ENCODE results near the gene TMEM196. TPM values are rescaled to one million over a fixed set of nuclear protein-coding genes. Genes with fewer than 3 reads are reported as not detected.

The TMEM196 gene
- total and polyA plus RNA-seq, 2 experiments from 2014 or later, result not detected

DNA sequence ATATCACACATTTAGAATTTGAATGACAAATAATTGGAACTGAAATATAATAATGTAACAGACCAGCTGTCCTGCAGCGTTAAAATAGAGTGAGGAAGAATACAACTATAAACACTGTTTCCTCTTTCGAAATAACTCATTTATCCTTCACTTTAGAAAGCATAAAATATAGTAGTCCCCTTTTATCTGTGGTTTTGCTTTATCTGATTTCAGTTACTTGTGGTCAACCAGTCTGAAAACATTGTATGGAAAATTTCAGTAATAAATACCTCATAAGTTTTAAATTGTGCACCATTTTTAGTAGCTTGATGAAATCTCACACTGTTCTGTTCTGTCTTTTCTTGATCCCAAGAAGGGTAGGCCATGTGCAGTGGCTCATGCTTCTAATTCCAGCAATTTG is 96.2 kb downstream of the TMEM196 start:
- H3K36me3 ChIP-seq, result no peaks in the 10 kb centered on the region
- no peaks in the 10 kb centered on the region for H3K4me1 ChIP-seq (ENCODE audit: low read depth)
- no peak overlapping the region for H3K4me3 ChIP-seq
- H3K27ac ChIP-seq, result no peak overlapping the region
- no peaks in the 10 kb centered on the region for H3K27me3 ChIP-seq
- H3K9me3 ChIP-seq (ENCODE audit: low read depth), result no peaks in the 10 kb centered on the region
- TF ChIP-seq, protein P1, sequence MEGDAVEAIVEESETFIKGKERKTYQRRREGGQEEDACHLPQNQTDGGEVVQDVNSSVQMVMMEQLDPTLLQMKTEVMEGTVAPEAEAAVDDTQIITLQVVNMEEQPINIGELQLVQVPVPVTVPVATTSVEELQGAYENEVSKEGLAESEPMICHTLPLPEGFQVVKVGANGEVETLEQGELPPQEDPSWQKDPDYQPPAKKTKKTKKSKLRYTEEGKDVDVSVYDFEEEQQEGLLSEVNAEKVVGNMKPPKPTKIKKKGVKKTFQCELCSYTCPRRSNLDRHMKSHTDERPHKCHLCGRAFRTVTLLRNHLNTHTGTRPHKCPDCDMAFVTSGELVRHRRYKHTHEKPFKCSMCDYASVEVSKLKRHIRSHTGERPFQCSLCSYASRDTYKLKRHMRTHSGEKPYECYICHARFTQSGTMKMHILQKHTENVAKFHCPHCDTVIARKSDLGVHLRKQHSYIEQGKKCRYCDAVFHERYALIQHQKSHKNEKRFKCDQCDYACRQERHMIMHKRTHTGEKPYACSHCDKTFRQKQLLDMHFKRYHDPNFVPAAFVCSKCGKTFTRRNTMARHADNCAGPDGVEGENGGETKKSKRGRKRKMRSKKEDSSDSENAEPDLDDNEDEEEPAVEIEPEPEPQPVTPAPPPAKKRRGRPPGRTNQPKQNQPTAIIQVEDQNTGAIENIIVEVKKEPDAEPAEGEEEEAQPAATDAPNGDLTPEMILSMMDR (IDR thresholded peaks at IDR 0.05; ENCODE audit: low read depth, low read length), result no peak
- peak in 1 of 2 donors; percentile 73 for DNase-seq (ENCODE audit: low read depth in 1 of 2, low spot score in 1 of 2)

DNA sequence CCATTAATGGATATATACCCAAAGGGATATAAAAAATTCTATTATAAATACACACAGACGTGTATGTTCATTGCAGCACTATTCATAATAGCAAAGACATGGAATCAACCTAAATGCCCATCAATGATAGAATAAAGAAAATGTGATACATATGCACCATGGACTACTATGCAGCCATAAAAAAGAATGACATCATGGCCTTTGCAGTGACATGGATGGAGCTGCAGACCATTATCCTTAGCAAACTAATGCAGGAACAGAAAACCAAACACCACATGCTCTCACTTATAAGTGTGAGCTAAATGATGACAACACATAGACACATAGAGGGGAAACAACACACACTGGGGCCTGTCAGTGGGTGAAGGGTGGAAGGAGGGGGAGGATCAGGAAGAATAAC is 97.6 kb downstream of the TMEM196 start:
- Histone ChIP-seq H3K36me3 (no peaks in the 10 kb centered on the region), H3K27ac (no peak overlapping the region), H3K4me1 (ENCODE audit: low read depth) (no peaks in the 10 kb centered on the region), H3K4me3 (no peak overlapping the region), H3K9me3 (ENCODE audit: low read depth) (no peaks in the 10 kb centered on the region), H3K27me3 (no peaks in the 10 kb centered on the region)
- TF ChIP-seq, protein P1 (IDR thresholded peaks at IDR 0.05; ENCODE audit: low read depth, low read length), result no peak
- no peak for DNase-seq (ENCODE audit: low read depth in 1 of 2, low spot score in 1 of 2)

DNA sequence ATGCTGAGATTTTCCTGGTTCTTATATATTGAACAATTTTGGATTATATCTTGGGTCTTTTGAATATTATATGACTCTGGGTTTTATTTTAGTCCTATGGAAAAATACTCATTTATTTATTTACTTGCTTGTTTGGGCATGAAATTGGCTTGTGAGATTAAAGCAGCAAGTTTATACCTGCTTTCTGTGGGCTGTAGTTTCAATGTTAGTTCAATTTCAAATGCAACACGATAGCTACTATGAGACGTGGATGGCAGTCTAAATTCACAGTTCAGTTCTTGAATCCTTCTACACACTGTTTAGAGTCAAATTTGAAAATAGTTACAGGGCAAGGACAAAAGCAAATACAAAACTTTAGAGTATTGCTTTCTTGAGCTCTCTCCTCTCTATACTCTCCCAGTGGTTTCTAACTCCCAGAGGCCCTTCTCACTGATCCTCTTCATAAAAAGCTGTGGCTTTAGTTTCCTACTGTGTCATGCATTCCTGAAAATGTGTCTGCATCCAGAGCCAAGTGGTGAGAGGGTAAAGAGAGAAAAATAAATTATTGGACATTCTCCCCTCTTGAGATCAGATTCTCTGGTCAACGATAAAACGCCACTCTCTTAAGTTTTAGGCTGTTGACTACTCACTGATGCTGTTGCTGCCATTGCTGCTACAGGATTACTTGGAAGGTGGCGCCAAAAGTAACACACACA is 99.0 kb downstream of the TMEM196 start:
- Histone ChIP-seq H3K4me3 (no peak overlapping the region), H3K27me3 (no peaks in the 10 kb centered on the region), H3K4me1 (ENCODE audit: low read depth) (no peaks in the 10 kb centered on the region), H3K9me3 (ENCODE audit: low read depth) (no peaks in the 10 kb centered on the region), H3K36me3 (no peaks in the 10 kb centered on the region), H3K27ac (no peak overlapping the region)
- TF ChIP-seq, protein P1 (IDR thresholded peaks at IDR 0.05; ENCODE audit: low read depth, low read length), result no peak
- DNase-seq (ENCODE audit: low read depth in 1 of 2, low spot score in 1 of 2), result peak in 1 of 2 donors; percentile 19

DNA sequence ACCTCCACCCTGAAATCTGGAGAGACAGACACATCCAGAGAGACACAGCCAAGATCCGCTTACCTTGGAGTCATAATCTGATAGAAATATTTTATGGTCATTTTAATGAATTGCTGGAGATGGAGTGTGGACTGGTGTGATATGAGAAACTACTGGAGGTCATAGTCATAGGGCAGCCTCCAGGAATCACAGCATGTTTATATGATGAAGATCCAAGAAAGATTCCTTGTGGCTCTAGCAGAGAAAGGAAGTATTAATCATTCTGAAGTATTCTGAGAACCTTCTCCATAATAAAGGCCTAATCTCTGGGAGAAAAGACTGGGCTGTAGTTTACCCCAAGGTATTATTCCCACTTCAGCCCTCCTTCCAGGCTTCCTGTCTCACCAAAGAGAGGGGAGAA is 102.6 kb downstream of the TMEM196 start:
- TF ChIP-seq, protein P1 (IDR thresholded peaks at IDR 0.05; ENCODE audit: low read depth, low read length), result no peak
- no peak for DNase-seq (ENCODE audit: low read depth in 1 of 2, low spot score in 1 of 2)
- no peaks in the 10 kb centered on the region for H3K36me3 ChIP-seq

More for the DNA sequence above, 102.6 kb downstream of the TMEM196 start:
- H3K4me3 ChIP-seq, result no peak overlapping the region
- no peaks in the 10 kb centered on the region for H3K9me3 ChIP-seq (ENCODE audit: low read depth)
- no peaks in the 10 kb centered on the region for H3K4me1 ChIP-seq (ENCODE audit: low read depth)
- no peak overlapping the region for H3K27ac ChIP-seq
- H3K27me3 ChIP-seq, result no peaks in the 10 kb centered on the region

Other genes with a start within 250 kb of the TMEM196 start
- gene POLR1F, start 64.6 kb downstream of the TMEM196 start, total RNA-seq, result 9.1 and 9.2 TPM in 2 replicates
- gene POLR1F, start 64.6 kb downstream of the TMEM196 start, polyA plus RNA-seq, result 14.3 and 15.7 TPM in 2 replicates